Renal pelvis (tissue), 4 donors: ENCODE results near the gene STAT5A. TPM values are rescaled to one million over a fixed set of nuclear protein-coding genes. Genes with fewer than 3 reads are reported as not detected.
"Not testable (repeated sequence)": the region's sequence is repeated elsewhere in the genome, so short reads cannot be mapped to it uniquely, and the experiment has no call there.

Experiments
- DNase-seq: peaks from one replicate; pipeline ENCODE4 v3.0.0-alpha.2; 2013
- polyA plus RNA-seq, 3 donors: library from polyadenylated mRNA; unstranded; fragments of 120-200 nt; gene quantifications; one replicate each; pipeline ENCODE4 v1.2.1, GENCODE V29; 2013; ENCODE audit not compliant: insufficient read length in 3 of 3

The STAT5A gene
- polyA plus RNA-seq, 3 donors: 4.9 to 7.6 (median 6.0) TPM

DNA sequence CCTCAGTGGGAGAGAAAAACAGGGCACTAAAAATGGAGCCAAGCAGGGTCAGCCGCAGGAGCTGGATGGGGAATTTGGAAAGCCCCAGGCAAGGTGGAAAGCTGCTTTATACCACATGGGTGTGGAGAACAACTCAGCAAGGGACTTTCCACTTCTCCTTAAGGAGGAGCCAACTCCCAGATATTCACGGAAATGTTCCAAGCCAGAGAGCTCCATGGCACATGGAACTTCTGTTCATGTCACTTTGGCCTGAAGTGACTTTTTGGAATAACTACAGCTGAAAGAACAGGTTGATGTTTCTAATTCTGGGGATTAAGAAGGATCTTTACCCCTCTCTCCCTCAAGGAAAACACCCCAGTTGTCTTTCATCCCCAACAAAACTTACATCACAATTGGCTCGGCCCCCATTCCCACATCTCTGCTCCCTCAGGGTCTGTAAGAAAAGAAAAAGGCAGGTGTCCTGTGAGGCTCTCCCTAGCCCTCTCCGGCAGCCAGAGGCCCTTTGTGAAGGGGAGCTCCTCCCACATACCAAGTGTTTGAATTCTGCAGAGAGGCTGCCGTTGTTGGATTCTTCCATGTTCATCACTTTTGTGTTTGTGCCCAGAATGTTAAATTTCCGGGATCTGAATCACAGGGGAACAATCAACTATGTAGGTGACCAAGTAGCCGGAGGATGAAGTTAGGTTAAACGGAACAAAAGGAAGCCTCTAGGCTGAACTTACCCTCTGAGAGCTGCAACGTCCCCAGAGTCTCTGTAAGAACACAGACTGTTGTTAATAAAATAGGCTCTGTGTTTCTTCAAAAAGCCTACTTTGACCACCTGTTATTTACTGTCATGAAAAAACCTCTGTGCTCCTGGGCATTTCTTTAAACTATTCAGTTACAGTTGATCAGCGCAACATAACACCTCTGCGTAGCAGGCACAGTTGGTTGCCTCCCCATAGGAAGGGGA, 41.0 kb downstream of the STAT5A start:
- DNase-seq: no peak

DNA sequence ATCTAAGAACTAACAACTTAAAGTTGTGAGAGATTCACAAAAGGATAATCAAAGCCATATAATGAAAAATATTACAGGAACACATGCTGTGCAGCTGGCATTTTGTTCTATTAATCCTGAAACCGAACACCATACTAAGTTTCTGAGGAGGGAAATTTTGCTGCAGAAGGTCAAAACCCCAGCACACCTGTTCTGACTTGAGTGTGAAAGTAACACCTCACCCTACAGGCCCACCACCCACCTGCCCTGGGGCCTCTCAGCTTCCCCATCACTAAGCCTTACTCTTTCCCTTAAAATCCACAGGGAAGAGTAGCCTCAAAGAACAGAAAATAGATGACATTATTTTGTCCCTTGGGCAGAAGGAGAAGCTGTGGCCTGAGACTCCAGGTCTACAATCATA, 44.8 kb downstream of the STAT5A start:
- DNase-seq: no peak

DNA sequence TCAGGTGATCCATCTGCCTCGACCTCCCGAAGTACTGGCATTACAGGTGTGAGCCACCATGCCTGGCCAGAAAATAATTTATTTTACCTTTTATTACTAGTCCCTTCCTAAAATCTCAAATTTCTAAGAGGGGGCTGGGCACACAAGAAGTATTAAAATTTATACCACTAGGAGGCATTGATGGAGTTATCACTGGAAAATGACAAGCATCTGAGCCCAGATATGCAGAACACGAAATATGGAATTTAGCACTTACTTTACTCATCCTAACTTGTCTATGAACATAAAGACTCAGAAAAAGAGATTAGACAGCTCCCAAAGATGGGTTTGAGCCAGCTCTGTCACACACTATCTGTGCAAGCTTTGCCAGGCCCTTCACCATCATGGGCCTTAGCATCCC, 46.4 kb downstream of the STAT5A start:
- DNase-seq: no peak

DNA sequence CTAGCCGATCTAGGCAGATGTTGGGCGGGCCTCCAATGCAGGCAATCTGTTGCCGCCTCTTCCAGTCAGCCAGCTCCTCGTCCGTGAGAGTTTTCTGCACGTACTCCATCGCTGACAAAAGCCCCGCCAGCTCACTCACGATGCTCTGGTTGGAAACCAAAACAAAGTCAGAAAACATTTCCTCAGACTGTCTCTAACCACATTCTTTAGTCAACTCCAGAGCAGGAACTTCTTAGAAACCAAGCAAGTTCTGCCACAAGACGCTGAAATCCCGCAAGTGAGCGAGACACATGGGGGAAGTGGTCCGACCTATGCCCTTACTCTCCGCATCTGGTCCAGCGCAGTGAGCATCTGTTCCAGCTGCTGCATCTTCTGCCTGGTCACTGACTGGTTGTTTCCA, 49.1 kb downstream of the STAT5A start:
- no peak for DNase-seq

DNA sequence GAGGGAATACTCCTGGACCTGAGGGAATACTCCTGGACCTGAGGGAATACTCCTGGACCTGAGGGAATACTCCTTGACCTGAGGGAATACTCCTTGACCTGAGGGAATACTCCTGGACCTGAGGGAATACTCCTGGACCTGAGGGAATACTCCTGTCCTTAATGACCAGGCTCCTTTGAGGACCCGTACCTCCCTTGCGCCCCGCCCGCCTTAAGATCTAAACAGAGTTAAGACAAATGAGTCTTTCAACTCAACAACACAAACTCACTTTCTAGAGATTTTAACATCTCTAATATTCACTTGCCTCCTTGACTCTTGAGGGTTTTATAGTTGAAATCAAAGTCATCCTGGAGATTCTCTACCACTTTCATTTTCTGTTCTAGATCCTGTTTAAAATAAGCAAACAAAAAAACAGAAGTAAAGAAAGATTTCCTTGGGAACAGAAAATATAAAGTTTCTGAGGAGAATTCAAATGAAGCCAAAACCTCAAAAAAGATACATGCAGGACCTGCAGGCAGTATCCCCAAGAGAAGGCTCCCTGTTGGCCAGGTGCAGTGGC, 50.2 kb downstream of the STAT5A start:
- no peak for DNase-seq

DNA sequence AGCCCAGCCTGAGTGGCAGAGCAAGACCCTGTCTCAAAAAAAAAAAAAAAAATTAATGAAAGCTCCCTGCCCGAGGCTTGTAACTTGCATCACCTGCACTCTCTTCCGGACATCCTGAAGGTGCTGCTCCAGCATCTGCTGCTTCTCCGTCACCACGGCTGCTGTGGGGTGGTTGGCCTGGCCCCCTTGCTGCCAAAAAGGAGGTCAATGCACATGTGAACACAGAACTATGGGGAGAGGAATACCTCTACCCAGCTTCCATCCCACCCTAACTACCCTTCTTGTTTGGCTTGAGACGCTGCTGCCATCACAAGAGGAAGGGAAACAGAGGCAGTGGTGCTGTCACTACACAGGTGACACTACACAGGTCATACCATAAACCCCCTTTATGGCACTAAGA, 50.9 kb downstream of the STAT5A start:
- DNase-seq: no peak

DNA sequence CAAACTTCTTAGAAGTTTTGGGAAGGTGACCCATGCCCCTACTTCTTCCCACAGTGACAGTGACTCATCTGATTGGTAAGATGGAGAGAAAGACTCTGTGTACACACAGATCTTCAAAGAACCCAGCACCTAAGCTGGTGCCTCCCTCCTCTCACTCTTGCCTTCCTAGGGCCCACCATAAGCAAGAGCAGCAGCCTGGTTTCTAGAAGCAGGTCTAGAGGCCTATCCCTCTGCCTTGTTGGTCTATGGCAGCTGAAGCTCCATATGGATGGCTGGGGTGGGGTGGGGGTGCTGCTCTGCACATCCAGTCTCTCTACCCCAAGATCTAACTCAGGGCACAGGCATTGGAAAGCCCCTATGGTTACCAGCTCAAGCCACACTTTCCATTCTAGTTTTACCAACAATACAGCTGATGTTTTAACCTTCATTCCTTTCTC, 52.4 kb downstream of the STAT5A start:
- DNase-seq: no peak

DNA sequence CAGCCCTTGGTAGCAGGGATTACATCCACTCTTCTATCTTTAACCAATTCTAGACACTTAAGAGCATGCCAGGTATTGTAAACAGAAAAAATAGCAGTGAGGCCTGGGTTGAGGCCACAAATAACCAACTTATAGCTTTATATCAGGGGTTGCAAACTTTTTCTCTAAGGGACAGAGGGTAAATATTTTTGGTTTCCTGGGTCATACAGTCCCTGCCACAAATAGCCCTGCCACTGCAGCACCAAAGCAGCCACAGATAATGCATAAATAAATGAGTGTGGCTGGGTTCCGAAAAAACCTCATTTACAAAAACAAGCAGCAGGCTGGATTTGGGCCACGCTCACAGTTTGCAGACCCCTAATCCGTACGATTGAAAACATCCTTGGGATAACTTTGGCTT, 53.3 kb downstream of the STAT5A start:
- DNase-seq: no peak

DNA sequence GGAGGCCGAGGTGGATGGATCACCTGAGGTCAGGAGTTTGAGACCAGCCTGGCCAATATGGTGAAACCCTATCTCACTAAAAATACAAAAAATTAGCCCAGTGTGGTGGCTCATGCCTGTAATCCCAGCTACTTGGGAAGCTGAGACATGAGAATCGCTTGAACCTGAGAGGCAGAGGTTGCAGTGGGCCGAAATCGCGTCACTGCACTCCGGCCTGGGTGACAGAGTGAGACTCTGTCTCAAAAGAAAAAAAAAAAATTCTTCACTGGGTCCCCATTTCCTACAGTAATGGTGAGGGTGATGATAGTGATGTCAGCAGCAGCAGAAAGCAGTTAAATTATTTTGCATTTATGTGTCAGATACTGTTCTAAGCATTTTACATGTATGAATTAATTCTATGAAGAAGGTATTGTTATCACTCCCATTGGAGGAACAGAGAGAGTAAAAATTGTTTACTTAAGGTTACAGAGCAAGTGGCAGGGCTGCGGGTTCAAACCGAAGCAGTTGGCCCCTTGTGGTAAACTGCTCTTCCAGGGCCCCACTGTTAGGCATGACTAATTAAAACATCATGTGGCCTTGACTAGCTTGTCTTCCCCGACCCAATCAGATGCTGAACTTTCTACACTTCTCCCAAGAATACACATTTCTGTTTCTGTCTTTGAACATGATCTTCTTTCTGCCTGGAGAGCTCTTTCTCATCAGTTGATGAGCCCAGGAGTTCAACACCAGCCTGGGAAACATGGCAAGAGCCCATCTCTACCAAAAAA, 54.1 kb downstream of the STAT5A start:
- no peak for DNase-seq

DNA sequence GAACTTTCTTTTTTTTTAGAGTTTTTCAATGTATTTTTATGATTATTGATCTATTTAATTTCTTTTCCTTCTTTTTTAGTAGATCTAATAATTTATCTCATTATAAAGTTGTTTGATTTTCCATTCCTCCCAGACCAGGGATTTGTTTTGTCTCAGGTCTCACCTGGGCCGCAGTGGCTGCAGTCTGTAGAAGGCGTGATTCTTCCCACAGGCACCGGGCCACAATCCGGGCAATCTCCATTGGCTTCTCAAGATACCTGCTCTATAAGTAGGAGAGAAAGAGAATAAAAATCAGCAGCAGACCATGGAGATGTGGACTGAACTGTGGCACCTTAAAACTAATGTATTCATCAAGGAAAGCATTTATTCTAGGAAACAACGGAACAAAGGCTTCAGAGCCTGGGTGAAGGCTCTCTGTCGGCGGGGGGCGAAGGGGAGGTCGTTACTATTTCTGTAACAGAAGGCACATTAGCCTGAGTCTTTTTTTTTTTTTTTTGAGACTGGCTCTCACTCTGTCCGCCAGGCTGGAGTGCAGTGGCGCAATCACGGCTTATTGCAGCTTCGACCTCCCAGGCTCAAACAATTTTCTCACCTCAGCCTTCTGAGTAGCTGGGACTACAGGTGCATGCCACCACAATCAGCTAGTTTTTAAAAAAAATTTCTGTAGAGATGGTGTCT, 57.2 kb downstream of the STAT5A start:
- no peak for DNase-seq

DNA sequence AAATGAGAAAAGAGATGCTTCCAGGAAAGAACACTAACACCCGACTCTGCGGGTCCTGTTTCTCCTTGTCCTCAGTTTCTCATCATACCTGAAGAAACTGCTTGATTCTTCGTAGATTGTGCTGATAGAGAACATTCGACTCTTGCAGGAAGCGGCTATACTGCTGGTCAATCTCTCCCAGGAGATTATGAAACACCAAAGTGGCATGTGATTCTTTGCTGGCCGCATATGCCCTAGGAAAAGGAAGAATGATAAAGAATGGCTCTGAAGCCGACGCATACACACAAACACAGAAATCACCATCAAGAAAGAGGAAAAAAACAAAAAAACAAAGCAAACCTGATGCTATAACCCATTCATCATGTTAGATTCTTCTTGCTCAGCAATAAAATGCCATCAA, 58.2 kb downstream of the STAT5A start:
- DNase-seq: no peak

DNA sequence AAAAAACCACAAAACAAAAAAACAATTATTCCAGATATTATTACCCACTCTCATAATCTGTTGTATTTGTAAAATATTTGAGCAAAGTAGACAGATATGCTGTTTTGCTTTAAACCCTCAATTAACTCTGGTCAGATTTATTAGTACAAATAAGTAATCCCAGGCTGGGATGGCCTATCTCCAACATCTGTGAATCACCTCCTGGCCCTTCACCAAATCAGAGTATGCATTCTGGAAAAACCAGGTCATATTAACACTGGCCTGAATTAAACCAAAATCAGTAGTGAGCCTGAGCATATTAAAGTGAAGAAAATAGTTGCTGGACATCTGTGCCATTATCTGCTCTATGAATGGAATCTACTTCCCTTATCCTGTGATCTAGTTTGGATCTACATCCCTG, 58.9 kb downstream of the STAT5A start:
- no peak for DNase-seq

DNA sequence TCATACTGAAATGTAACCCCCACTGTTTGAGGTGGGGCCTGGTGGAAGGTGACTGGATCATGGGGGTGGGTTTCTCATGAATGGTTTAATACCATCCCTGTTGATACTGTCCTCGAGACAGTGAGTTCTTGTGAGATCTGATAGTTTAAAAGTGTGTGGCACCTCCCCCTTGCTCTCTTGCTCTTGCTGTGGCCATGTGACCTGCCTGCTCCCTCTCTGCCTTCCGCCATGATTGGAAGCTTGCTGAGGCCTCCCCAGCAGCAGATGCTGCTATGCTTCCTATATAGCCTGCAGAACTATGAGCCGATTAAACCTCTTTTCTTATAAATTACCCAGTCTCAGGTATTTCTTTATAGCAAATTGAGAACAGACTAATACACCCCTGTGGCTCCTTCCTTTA, 59.3 kb downstream of the STAT5A start:
- DNase-seq: no peak

DNA sequence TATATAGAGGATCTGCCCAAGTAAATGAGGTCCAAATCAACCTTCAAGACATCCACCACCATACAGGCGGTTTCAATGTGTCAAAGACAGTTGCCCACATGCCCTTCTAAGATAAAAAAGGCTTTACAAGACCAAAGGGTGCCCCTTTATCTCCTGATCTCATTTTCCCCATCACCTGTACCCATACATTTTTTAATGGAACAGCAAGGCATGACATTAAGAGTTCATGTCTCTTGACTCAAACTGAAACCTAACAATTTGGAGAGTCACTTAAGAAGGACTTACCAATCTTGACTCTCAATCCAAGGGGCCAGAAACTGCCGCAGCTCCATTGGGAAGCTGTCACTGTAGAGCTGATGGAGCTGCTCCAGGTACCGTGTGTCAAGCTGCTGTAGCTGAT, 59.8 kb downstream of the STAT5A start:
- no peak for DNase-seq

DNA sequence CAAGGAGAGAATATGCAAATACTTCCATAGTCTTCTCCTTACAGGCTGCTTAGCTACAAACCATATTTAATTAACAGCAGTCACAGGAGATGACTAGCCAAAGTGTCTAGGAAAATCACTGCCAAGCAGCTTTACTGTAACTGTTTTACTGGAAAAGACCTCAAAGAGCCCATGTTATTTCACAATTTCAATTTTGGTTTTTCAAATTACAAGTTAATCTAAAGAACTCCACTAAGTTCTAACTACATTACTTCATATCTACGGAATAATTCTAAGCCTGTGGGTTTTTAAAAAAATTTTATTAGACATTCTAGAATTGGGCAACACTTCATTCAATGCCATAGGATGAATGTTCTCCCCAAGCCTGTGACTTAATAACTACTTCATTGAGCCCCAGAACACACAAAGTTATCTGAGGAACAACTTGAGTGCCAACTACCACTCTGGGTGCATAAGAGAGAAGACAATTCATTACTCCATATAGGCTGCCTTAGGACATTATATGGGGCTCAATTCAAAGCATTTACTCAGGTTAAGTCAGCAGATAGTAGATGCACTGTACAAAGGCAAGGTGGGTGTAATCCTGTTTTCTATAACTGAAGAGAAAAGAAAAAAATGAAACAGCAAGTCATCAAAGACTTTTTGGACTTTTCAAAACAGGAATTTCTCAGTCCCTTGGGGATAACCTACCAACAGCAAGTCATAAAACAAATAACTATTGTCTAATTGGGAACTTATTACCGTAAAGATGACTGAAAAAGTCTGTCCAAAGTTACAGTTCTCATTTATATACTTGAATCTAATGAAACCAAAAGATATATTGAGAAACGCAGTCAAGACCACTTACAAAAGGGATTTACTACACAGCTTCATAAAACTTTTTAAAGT, 66.9 kb downstream of the STAT5A start:
- DNase-seq: no peak

DNA sequence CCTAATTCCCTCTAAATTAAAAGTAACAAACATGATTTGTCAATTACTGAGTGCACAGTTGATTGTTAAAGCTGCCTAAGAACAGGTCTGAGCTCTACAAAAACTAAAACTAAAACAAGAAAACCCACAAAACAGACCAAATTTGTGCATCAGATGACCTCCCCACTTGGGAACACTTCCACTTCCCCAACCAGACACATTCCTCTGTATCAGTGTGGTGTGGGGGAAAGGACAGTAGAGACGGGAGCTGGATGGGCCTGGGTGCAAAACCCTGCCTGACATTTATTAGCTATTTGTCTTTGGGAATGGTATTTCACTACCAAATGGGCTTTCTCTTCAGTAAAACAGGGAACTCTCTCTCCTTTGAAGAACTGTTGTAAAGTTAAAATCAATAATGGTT, 70.1 kb downstream of the STAT5A start:
- DNase-seq: no peak

DNA sequence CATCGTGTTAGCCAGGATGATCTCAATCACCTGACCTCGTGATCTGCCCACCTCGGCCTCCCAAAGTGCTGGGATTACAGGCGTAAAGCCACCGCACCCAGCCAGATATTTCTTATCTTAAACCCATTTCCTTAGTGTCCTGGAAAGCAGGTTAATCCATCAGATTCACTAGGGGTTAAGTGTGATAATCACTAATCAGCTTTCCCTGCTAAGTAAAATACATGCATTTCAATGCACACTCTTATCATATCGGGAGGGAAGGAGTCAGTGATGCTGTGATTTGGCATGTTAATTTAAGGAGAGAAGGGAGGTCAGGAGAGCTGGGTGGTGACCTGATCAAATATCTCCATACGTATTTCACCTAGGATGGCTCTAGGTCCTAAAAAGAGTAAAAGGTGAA, 70.8 kb downstream of the STAT5A start:
- no peak for DNase-seq

DNA sequence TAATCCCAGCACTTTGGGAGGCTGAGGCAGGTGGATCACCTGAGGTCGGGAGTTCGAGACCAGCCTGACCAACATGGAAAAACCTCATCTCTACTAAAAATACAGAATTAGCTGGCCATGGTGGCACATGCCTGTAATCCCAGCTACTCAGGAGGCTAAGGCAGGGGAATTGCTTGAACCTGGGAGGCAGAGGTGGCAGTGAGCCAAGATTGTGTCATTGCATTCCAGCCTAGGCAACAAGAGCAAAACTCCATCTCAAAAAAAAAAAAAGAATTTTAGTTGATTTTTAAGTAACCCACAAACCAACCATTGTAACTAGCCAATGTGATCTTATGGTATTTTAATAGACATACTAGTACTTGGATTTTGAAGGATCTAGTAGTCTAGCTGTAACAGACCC, 72.1 kb downstream of the STAT5A start:
- not testable (repeated sequence) for DNase-seq
